ENCODE data around the gene SUZ12.
"Not testable (repeated sequence)": the region's sequence is repeated elsewhere in the genome, so short reads cannot be mapped to it uniquely, and the experiment has no call there.

Gene SUZ12

GRCh38 chr17:31967648-31968047 is 30.8 kb downstream of the SUZ12 start:
- Histone ChIP-seq H3K4me3 (ENCODE audit: low read length) (no peak overlapping the region), H3K9me3 (ENCODE audit: control insufficient read depth, low read length) (no peaks in the 10 kb centered on the region), H3K4me1 (ENCODE audit: control insufficient read depth, insufficient read depth, low read length) (no peaks in the 10 kb centered on the region), H3K27me3 (replicated peaks; ENCODE audit: control insufficient read depth, insufficient read depth, low read length) (no peaks in the 10 kb centered on the region), H3K9ac (ENCODE audit: low read length) (no peak overlapping the region), H3K36me3 (ENCODE audit: control insufficient read depth, insufficient read depth, low read length, severe bottlenecking) (peaks cover 26% of the 10 kb centered on the region)
- no peak for DNase-seq (ENCODE audit: low read depth)

DNA sequence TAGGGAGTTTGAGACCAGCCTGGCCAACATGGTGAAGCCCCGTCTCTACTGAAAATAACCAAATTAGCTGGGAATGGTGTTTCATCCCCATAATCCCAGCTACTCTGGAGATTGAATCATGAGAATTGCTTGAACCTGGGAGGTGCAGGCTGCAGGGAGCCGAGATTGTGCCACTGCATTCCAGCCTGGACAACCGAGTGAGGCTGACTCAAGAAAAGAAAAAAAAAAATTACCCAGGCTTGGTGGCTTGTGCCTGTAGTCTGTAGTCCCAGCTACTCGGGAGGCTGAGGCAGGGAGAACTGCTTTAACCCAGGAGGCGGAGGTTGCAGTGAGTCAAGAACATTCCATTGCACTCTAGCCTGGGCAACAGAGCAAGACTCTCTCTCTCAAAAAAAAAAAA is 33.6 kb downstream of the SUZ12 start:
- not testable (repeated sequence) for H3K9ac ChIP-seq (ENCODE audit: low read length); H3K27me3 ChIP-seq (replicated peaks; ENCODE audit: control insufficient read depth, insufficient read depth, low read length); H3K4me3 ChIP-seq (ENCODE audit: low read length); H3K9me3 ChIP-seq (ENCODE audit: control insufficient read depth, low read length); H3K4me1 ChIP-seq (ENCODE audit: control insufficient read depth, insufficient read depth, low read length); DNase-seq (ENCODE audit: low read depth)
- H3K36me3 ChIP-seq (ENCODE audit: control insufficient read depth, insufficient read depth, low read length, severe bottlenecking): peaks cover 35% of the 10 kb centered on the region

- H3K27me3 ChIP-seq (replicated peaks; ENCODE audit: control insufficient read depth, insufficient read depth, low read length); H3K9ac ChIP-seq (ENCODE audit: low read length); H3K9me3 ChIP-seq (ENCODE audit: control insufficient read depth, low read length); H3K4me3 ChIP-seq (ENCODE audit: low read length); H3K4me1 ChIP-seq (ENCODE audit: control insufficient read depth, insufficient read depth, low read length): not testable (repeated sequence)
- H3K36me3 ChIP-seq (ENCODE audit: control insufficient read depth, insufficient read depth, low read length, severe bottlenecking): peaks cover 36% of the 10 kb centered on the region
- peak; percentile 4 for DNase-seq (ENCODE audit: low read depth)
Measured at GRCh38 chr17:31974269-31975071, 37.7 kb downstream of the SUZ12 start.

- H3K4me3 ChIP-seq (ENCODE audit: low read length); H3K9me3 ChIP-seq (ENCODE audit: control insufficient read depth, low read length); H3K4me1 ChIP-seq (ENCODE audit: control insufficient read depth, insufficient read depth, low read length); H3K27me3 ChIP-seq (replicated peaks; ENCODE audit: control insufficient read depth, insufficient read depth, low read length); DNase-seq (ENCODE audit: low read depth); H3K9ac ChIP-seq (ENCODE audit: low read length): not testable (repeated sequence)
- H3K36me3 ChIP-seq (ENCODE audit: control insufficient read depth, insufficient read depth, low read length, severe bottlenecking): peaks cover 36% of the 10 kb centered on the region
Measured at GRCh38 chr17:31975391-31975790, 38.6 kb downstream of the SUZ12 start.

DNA sequence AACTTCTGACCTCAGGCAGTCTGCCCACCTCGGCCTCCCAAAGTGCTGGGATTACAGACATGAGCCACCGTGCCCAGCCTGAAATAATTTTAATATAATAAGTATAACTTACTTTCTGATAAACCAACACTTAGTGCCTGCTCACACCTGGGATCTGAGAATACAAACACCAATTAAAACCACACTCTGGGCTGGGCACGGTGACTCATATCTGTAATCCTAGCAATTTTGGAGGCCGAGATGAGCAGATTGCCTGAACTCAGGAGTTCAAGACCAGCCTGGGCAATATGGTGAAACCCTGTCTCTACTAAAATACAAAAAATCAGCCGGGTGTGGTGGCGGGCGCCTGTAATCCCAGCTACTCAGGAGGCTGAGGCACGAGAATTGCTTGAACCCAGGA is 55.0 kb downstream of the SUZ12 start:
- not testable (repeated sequence) for DNase-seq (ENCODE audit: low read depth); H3K27me3 ChIP-seq (replicated peaks; ENCODE audit: control insufficient read depth, insufficient read depth, low read length)
- peaks cover 85% of the 10 kb centered on the region for H3K36me3 ChIP-seq (ENCODE audit: control insufficient read depth, insufficient read depth, low read length, severe bottlenecking)

DNA sequence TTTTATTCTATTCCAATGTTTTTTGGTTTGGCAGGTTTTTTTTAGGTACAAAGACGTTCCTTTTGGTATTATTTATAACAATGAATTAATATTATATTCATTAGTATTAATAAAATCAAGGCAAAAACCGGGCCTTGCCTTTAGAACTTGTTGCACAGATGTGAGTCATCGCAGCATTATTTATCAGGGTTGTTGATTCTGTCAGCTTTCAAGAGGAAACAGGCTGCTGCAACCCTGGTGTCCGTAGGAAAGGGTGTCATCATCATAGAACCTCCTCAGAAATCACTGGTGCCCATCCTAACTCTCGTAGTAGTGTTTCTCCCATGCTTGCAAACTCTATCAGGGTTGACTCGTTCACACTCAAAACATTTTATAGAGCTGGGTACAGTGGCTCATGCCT is 60.2 kb downstream of the SUZ12 start:
- Histone ChIP-seq H3K36me3 (ENCODE audit: control insufficient read depth, insufficient read depth, low read length, severe bottlenecking) (peaks cover 88% of the 10 kb centered on the region), H3K9me3 (ENCODE audit: control insufficient read depth, low read length) (no peaks in the 10 kb centered on the region), H3K4me1 (ENCODE audit: control insufficient read depth, insufficient read depth, low read length) (no peaks in the 10 kb centered on the region), H3K27me3 (replicated peaks; ENCODE audit: control insufficient read depth, insufficient read depth, low read length) (no peaks in the 10 kb centered on the region), H3K4me3 (ENCODE audit: low read length) (no peak overlapping the region), H3K9ac (ENCODE audit: low read length) (no peak overlapping the region)
- DNase-seq (ENCODE audit: low read depth): no peak

More for the DNA sequence above, 55.0 kb downstream of the SUZ12 start:
- H3K9ac ChIP-seq (ENCODE audit: low read length); H3K9me3 ChIP-seq (ENCODE audit: control insufficient read depth, low read length); H3K4me3 ChIP-seq (ENCODE audit: low read length); H3K4me1 ChIP-seq (ENCODE audit: control insufficient read depth, insufficient read depth, low read length): not testable (repeated sequence)

- DNase-seq (ENCODE audit: low read depth): peak; percentile 92
- no peaks in the 10 kb centered on the region for H3K27me3 ChIP-seq (replicated peaks; ENCODE audit: control insufficient read depth, insufficient read depth, low read length)
- H3K36me3 ChIP-seq (ENCODE audit: control insufficient read depth, insufficient read depth, low read length, severe bottlenecking): no peaks in the 10 kb centered on the region
- peaks cover 9% of the 10 kb centered on the region for H3K4me1 ChIP-seq (ENCODE audit: control insufficient read depth, insufficient read depth, low read length)
- H3K9me3 ChIP-seq (ENCODE audit: control insufficient read depth, low read length): no peaks in the 10 kb centered on the region
- H3K4me3 ChIP-seq (ENCODE audit: low read length): peak within 1 kb of the TSS; percentile 93
- peak within 1 kb of the TSS; percentile 87 for H3K9ac ChIP-seq (ENCODE audit: low read length)
Measured at GRCh38 chr17:32006957-32007462, 70.2 kb downstream of the SUZ12 start, which contains the start of gene LRRC37B. Gene LRRC37B, plus strand, starts transcription at chr17:32007383. Its CDS starts 14,010 bp downstream, at chr17:32021393.

GRCh38 chr17:32007463-32008298 is 70.9 kb downstream of the SUZ12 start:
- Histone ChIP-seq H3K36me3 (ENCODE audit: control insufficient read depth, insufficient read depth, low read length, severe bottlenecking) (no peaks in the 10 kb centered on the region), H3K4me3 (ENCODE audit: low read length) (peak overlapping the region; percentile 93), H3K9me3 (ENCODE audit: control insufficient read depth, low read length) (no peaks in the 10 kb centered on the region), H3K27me3 (replicated peaks; ENCODE audit: control insufficient read depth, insufficient read depth, low read length) (no peaks in the 10 kb centered on the region), H3K9ac (ENCODE audit: low read length) (peak overlapping the region; percentile 87), H3K4me1 (ENCODE audit: control insufficient read depth, insufficient read depth, low read length) (peaks cover 9% of the 10 kb centered on the region)
- DNase-seq (ENCODE audit: low read depth): peak; percentile 52

- Histone ChIP-seq H3K4me1 (ENCODE audit: control insufficient read depth, insufficient read depth, low read length) (peaks cover 9% of the 10 kb centered on the region), H3K9me3 (ENCODE audit: control insufficient read depth, low read length) (no peaks in the 10 kb centered on the region), H3K36me3 (ENCODE audit: control insufficient read depth, insufficient read depth, low read length, severe bottlenecking) (no peaks in the 10 kb centered on the region), H3K9ac (ENCODE audit: low read length) (no peak overlapping the region), H3K27me3 (replicated peaks; ENCODE audit: control insufficient read depth, insufficient read depth, low read length) (no peaks in the 10 kb centered on the region), H3K4me3 (ENCODE audit: low read length) (peak overlapping the region; percentile 93)
- DNase-seq (ENCODE audit: low read depth): no peak
Measured at GRCh38 chr17:32009262-32009542, 72.4 kb downstream of the SUZ12 start.

- no peaks in the 10 kb centered on the region for H3K9me3 ChIP-seq (ENCODE audit: control insufficient read depth, low read length)
- peaks cover 9% of the 10 kb centered on the region for H3K4me1 ChIP-seq (ENCODE audit: control insufficient read depth, insufficient read depth, low read length)
- H3K27me3 ChIP-seq (replicated peaks; ENCODE audit: control insufficient read depth, insufficient read depth, low read length): no peaks in the 10 kb centered on the region
- H3K36me3 ChIP-seq (ENCODE audit: control insufficient read depth, insufficient read depth, low read length, severe bottlenecking): no peaks in the 10 kb centered on the region
- no peak overlapping the region for H3K9ac ChIP-seq (ENCODE audit: low read length)
- no peak overlapping the region for H3K4me3 ChIP-seq (ENCODE audit: low read length)
- DNase-seq (ENCODE audit: low read depth): no peak
Measured at GRCh38 chr17:32010114-32010513, 73.3 kb downstream of the SUZ12 start.

GRCh38 chr17:32015245-32016013 is 78.6 kb downstream of the SUZ12 start:
- Histone ChIP-seq H3K27me3 (replicated peaks; ENCODE audit: control insufficient read depth, insufficient read depth, low read length) (no peaks in the 10 kb centered on the region), H3K9me3 (ENCODE audit: control insufficient read depth, low read length) (no peaks in the 10 kb centered on the region), H3K4me1 (ENCODE audit: control insufficient read depth, insufficient read depth, low read length) (no peaks in the 10 kb centered on the region), H3K36me3 (ENCODE audit: control insufficient read depth, insufficient read depth, low read length, severe bottlenecking) (no peaks in the 10 kb centered on the region), H3K4me3 (ENCODE audit: low read length) (no peak overlapping the region), H3K9ac (ENCODE audit: low read length) (no peak overlapping the region)
- peak; percentile 28 for DNase-seq (ENCODE audit: low read depth)
